HCT116 (cell line): Measurements from ENCODE around the gene RUFY2. TPM values are rescaled to one million over a fixed set of nuclear protein-coding genes. Genes with fewer than 3 reads are reported as not detected.

Experiments used
- ATAC-seq: fragments of 200-7000 bp; cut with Tn5 transposase; 2 replicates; pipeline ENCODE4 v1.9.1; 2020; ENCODE audit warnings: mild to moderate bottlenecking, moderate library complexity
- BruUV-seq: library from RNA; stranded (reverse); fragments of 400-500 nt; replicated peaks from 2 replicates; lab custom pipeline; 2021; lab: Mats Ljungman, UMichigan
- CTCF ChIA-PET: fragments of 300-600 bp; sonication (Branson Sonifier 250); formaldehyde crosslinking; loops from one replicate; lab custom pipeline; 2021; ENCODE audit warnings: antibody characterized with exemption; lab: Charles Lee
- POLR2A ChIA-PET: fragments of 300-600, 350-600 bp; sonication (Branson Sonifier 250); formaldehyde crosslinking; loops from one replicate; lab custom pipeline; 2021; ENCODE audit warnings: antibody characterized with exemption; lab: Charles Lee
- RAD21 ChIA-PET, 2 experiments: fragments of 300-600 bp; sonication (Branson Sonifier 250); formaldehyde crosslinking; loops; one replicate each; lab custom pipeline; 2023; ENCODE audit warnings: low total read pairs in 2 of 2; ENCODE audit not compliant: uncharacterized antibody in 2 of 2, unreplicated experiment in 2 of 2, low non-redundant PET in 1 of 2; lab: Charles Lee
- DNase-seq: peaks from one replicate; pipeline ENCODE4 v3.0.0-alpha.2; 2010; ENCODE audit warnings: low read depth, low spot score
- H2AFZ ChIP-seq: fragments of 200-600 bp; shearing (Covaris generic), sonication (generic); 2 replicates; pipeline ENCODE4 v1.6.1; 2017; ENCODE audit warnings: low read depth, mixed run types, mixed read lengths, antibody characterized with exemption, low read length; ENCODE audit not compliant: poor library complexity, severe bottlenecking
- H3K27ac ChIP-seq: 2 replicates; pipeline ENCODE4 v1.5.1; 2012; ENCODE audit warnings: low read depth, low read length
- H3K27me3 ChIP-seq: fragments of 200-600 bp; sonication (generic); 2 replicates; pipeline ENCODE4 v1.6.1; 2016; ENCODE audit warnings: mixed run types, low read length, mixed read lengths; ENCODE audit not compliant: insufficient read depth
- H3K36me3 ChIP-seq, 2 experiments: fragments of 200-500 bp in 1 of 2; fragments of 200-600 bp in 1 of 2; sonication (Bioruptor generic) in 1 of 2; sonication (generic) in 1 of 2; 2 replicates each; pipeline versions ENCODE4 v1.5.1 to v1.6.1; 2014 to 2016; ENCODE audit warnings: low read length in 2 of 2, inconsistent platforms in 1 of 2, mixed read lengths in 1 of 2, mixed run types in 1 of 2; ENCODE audit not compliant: insufficient read depth in 2 of 2, control insufficient read depth in 1 of 2
- H3K4me1 ChIP-seq, 2 experiments: fragments of 200-600 bp in 1 of 2; sonication (generic) in 1 of 2; 2 replicates each; pipeline versions ENCODE4 v1.5.1 to v1.6.1; 2012 to 2017; ENCODE audit warnings: low read length in 2 of 2, inconsistent platforms in 1 of 2, mild to moderate bottlenecking in 1 of 2, mixed read lengths in 1 of 2, mixed run types in 1 of 2, moderate library complexity in 1 of 2; ENCODE audit not compliant: insufficient read depth in 2 of 2, control insufficient read depth in 1 of 2
- H3K4me2 ChIP-seq: fragments of 200-600 bp; sonication (generic); 2 replicates; pipeline ENCODE4 v1.6.1; 2017; ENCODE audit warnings: mixed run types, low read length, mixed read lengths
- H3K4me3 ChIP-seq, 2 experiments: fragments of 200-600 bp in 1 of 2; sonication (generic) in 1 of 2; replicated peaks in 1 of 2; 2 replicates each; pipeline ENCODE4 v1.5.1; 2011 to 2016; ENCODE audit warnings: low read length in 2 of 2, control low read depth in 1 of 2, low read depth in 1 of 2, mild to moderate bottlenecking in 1 of 2, mixed read lengths in 1 of 2, mixed run types in 1 of 2
- H3K79me2 ChIP-seq: fragments of 200-600 bp; sonication (generic); 2 replicates; pipeline ENCODE4 v1.6.1; 2017; ENCODE audit warnings: mild to moderate bottlenecking, mixed run types, low read length, moderate library complexity, mixed read lengths; ENCODE audit not compliant: insufficient read depth
- H3K9ac ChIP-seq: fragments of 200-600 bp; sonication (generic); 2 replicates; pipeline ENCODE4 v1.6.1; 2016; ENCODE audit warnings: low read length, mixed read lengths
- H3K9me2 ChIP-seq: fragments of 200-600 bp; sonication (generic), shearing (Covaris generic); 2 replicates; pipeline ENCODE4 v1.6.1; 2017; ENCODE audit warnings: mixed run types, mild to moderate bottlenecking, moderate library complexity; ENCODE audit not compliant: insufficient read depth
- H3K9me3 ChIP-seq, 2 experiments: fragments of 200-500 bp in 1 of 2; fragments of 200-600 bp in 1 of 2; sonication (Bioruptor generic) in 1 of 2; sonication (generic) in 1 of 2; 2 replicates each; pipeline ENCODE4 v1.6.1; 2014 to 2017; ENCODE audit warnings: low read length in 2 of 2, mixed read lengths in 2 of 2, inconsistent platforms in 1 of 2, low read depth in 1 of 2, mild to moderate bottlenecking in 1 of 2, mixed run types in 1 of 2, moderate library complexity in 1 of 2; ENCODE audit not compliant: control insufficient read depth in 1 of 2, insufficient read depth in 1 of 2
- H4K20me1 ChIP-seq: fragments of 200-600 bp; sonication (generic), shearing (Covaris generic); 2 replicates; pipeline ENCODE4 v1.6.1; 2017; ENCODE audit warnings: mixed run types, mild to moderate bottlenecking, moderate library complexity; ENCODE audit not compliant: insufficient read depth
- CBX3 ChIP-seq: IDR thresholded peaks from 2 replicates; pipeline ENCODE4 v1.6.1; 2012; ENCODE audit warnings: low read depth
- EGR1 ChIP-seq: IDR thresholded peaks from 2 replicates; pipeline ENCODE4 v1.6.1; 2012; ENCODE audit warnings: low read depth
- ELF1 ChIP-seq: IDR thresholded peaks from 2 replicates; pipeline ENCODE4 v1.6.1; 2012; ENCODE audit warnings: low read depth, borderline replicate concordance
- EZH2 ChIP-seq: fragments of 200-600 bp; sonication (generic); IDR thresholded peaks from 2 replicates; pipeline ENCODE4 v1.6.1; 2017; ENCODE audit warnings: antibody characterized with exemption, mixed run types
- EZH2phosphoT487 ChIP-seq: fragments of 200-600 bp; IDR thresholded peaks from 2 replicates; pipeline ENCODE4 v1.6.1; 2018; ENCODE audit warnings: antibody characterized with exemption, borderline replicate concordance
- FOSL1 ChIP-seq: IDR thresholded peaks from 2 replicates; pipeline ENCODE4 v1.6.1; 2012; ENCODE audit warnings: low read depth
- JUND ChIP-seq: IDR thresholded peaks from 2 replicates; pipeline ENCODE4 v1.6.1; 2012
- POLR2AphosphoS5 ChIP-seq: IDR thresholded peaks from 2 replicates; pipeline ENCODE4 v1.6.1; 2011; ENCODE audit warnings: mild to moderate bottlenecking, low read depth, low read length, moderate library complexity
- RAD21 ChIP-seq: IDR thresholded peaks from 2 replicates; pipeline ENCODE4 v1.6.1; 2012; ENCODE audit warnings: low read depth, mild to moderate bottlenecking
- SIN3A ChIP-seq: IDR thresholded peaks from 2 replicates; pipeline ENCODE4 v1.6.1; 2012; ENCODE audit warnings: low read depth
- SP1 ChIP-seq: IDR thresholded peaks from 2 replicates; pipeline ENCODE4 v1.6.1; 2012; ENCODE audit warnings: low read depth
- SRF ChIP-seq: IDR thresholded peaks from 2 replicates; pipeline ENCODE4 v1.6.1; 2012; ENCODE audit warnings: low read depth
- TCF7L2 ChIP-seq: IDR thresholded peaks from 2 replicates; pipeline ENCODE4 v1.7.0; 2011; ENCODE audit warnings: borderline replicate concordance, inconsistent platforms; ENCODE audit not compliant: insufficient read depth, insufficient read length; ENCODE audit errors: extremely low read depth
- ZBTB33 ChIP-seq: IDR thresholded peaks from 2 replicates; pipeline ENCODE4 v1.6.1; 2011; ENCODE audit warnings: mild to moderate bottlenecking, low read length, moderate library complexity; ENCODE audit not compliant: insufficient replicate concordance; ENCODE audit errors: extremely low read depth
- ZFX ChIP-seq: fragments of 450-650 bp; IDR thresholded peaks from 2 replicates; pipeline ENCODE4 v1.6.1; 2017
- ZNF274 ChIP-seq: fragments of 200-500 bp; sonication (Bioruptor generic); IDR thresholded peaks from 2 replicates; pipeline ENCODE4 v1.6.1; 2014; ENCODE audit warnings: mild to moderate bottlenecking, low read depth, low read length, inconsistent platforms
- intact Hi-C: fragments of 100-400 bp; cut with micrococcal nuclease; formaldehyde crosslinking; loops from 2 replicates; pipeline ENCODE4 v1.10.0; 2022
- total RNA-seq: library from RNA; stranded (reverse); gene quantifications from one replicate; pipeline ENCODE4 v1.2.1, GENCODE V29; 2021; ENCODE audit not compliant: unreplicated experiment
- TF ChIP-seq, protein P1 (sequence below): IDR thresholded peaks from 2 replicates; pipeline ENCODE4 v1.6.1; 2012
- TF ChIP-seq, protein P2 (sequence below): IDR thresholded peaks from 2 replicates; pipeline ENCODE4 v1.6.1; 2012

The RUFY2 gene
- total RNA-seq, 1 experiment from 2014 or later: 13.0 TPM

DNA sequence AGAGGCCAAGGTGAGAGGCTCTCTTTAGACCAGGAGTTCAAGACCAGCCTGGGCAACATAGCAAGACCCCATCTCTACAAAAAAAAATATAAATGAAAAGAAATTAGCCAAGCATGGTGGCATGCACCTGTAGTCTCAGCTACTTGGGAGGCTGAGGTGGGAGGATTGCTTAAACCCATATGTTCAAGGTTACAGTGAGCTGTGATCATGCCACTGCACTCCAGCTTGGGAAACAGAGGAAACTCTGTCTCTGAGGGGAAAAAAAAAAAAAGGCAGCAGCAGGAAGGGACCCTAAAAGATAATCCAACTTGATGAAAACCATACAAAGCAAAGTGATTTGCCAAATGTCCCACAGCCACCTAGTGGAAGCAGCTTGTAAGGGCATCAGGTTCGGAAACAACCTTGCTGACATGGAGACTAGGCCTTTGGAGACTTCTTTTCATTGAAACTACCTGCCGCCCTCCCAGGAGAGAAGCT, 58.8 kb downstream of the RUFY2 start (continued):
- TF ChIP-seq, protein P1, sequence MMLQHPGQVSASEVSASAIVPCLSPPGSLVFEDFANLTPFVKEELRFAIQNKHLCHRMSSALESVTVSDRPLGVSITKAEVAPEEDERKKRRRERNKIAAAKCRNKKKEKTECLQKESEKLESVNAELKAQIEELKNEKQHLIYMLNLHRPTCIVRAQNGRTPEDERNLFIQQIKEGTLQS: no peak
- TF ChIP-seq, protein P2, sequence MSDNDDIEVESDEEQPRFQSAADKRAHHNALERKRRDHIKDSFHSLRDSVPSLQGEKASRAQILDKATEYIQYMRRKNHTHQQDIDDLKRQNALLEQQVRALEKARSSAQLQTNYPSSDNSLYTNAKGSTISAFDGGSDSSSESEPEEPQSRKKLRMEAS: no peak
- TF ChIP-seq POLR2AphosphoS5 (no peak), EGR1 (no peak), FOSL1 (no peak), EZH2phosphoT487 (no peak), SRF (no peak), ZFX (no peak)
- TF ChIP-seq, all 23 proteins: peak for 2

- POLR2A ChIA-PET: interaction anchor here (2.2 kb wide), 1 partner anchor 15 kb away, joined by 11 read pairs; the partner anchor contains the start of gene HNRNPH3
- DNase-seq: no peak
These were observed 60.3 kb downstream of the RUFY2 start for GRCh38 chr10:68346774-68347173.

More at GRCh38 chr10:68346774-68347173, 60.3 kb downstream of the RUFY2 start:
- H2AFZ ChIP-seq: no peak overlapping the region
- H3K4me3 ChIP-seq: no peak overlapping the region
- H3K36me3 ChIP-seq: peaks cover 28 to 40% of the 10 kb centered on the region in 2 experiments
- no TSS peak for BruUV-seq
- intact Hi-C loops: no loop called here
- RAD21 ChIA-PET: no interaction called here
- H3K4me1 ChIP-seq: no peaks in the 10 kb centered on the region
- no peak overlapping the region for H3K4me2 ChIP-seq
- ATAC-seq: no peak
- CTCF ChIA-PET: interaction anchor here (1.4 to 2.3 kb wide), 2 partner anchors 134 to 559 kb away, joined by 3 to 8 read pairs; no protein-coding TSS in a partner anchor
- H3K27me3 ChIP-seq: no peaks in the 10 kb centered on the region
- H3K9me3 ChIP-seq: no peaks in the 10 kb centered on the region
- no peaks in the 10 kb centered on the region for H3K9me2 ChIP-seq
- no peak overlapping the region for H3K27ac ChIP-seq
- peaks cover 12% of the 10 kb centered on the region; the same call in 1 of the 2 replicates for H4K20me1 ChIP-seq
- TF ChIP-seq ZBTB33 (no peak), TCF7L2 (no peak), ZFX (no peak), EZH2phosphoT487 (no peak), EZH2 (no peak), SIN3A (no peak), JUND (no peak), RAD21 (no peak), ZNF274 (no peak), ELF1 (no peak), CBX3 (no peak), POLR2AphosphoS5 (no peak; the same call in 1 of the 2 replicates), SP1 (no peak)
- TF ChIP-seq, protein P1: no peak
- TF ChIP-seq, protein P2: no peak
- TF ChIP-seq, all 23 proteins: peak for 0
- Histone ChIP-seq H3K79me2 (peaks cover 24% of the 10 kb centered on the region), H3K9ac (no peak overlapping the region)
